Measurements from ENCODE around the gene FMNL2.

FMNL2 gene

GRCh38 chr2:152598975-152599759 lies 264.2 kb downstream of the FMNL2 start:
- Histone ChIP-seq H3K27me3 (replicated peaks; ENCODE audit: control insufficient read depth, insufficient read depth, low read length, poor library complexity, severe bottlenecking) (no peaks in the 10 kb centered on the region), H3K4me1 (ENCODE audit: control insufficient read depth, insufficient read depth, low read length, poor library complexity, severe bottlenecking) (no peaks in the 10 kb centered on the region), H3K36me3 (ENCODE audit: control insufficient read depth, insufficient read depth, low read length) (no peaks in the 10 kb centered on the region), H3K27ac (ENCODE audit: insufficient read depth, low read length, poor library complexity, severe bottlenecking) (no peak overlapping the region), H3K9me3 (ENCODE audit: control insufficient read depth, low read length) (no peaks in the 10 kb centered on the region), H3K4me3 (ENCODE audit: insufficient read depth, low read depth, low read length, poor library complexity, severe bottlenecking) (no peak overlapping the region)
- no peak for DNase-seq

- no peak for DNase-seq
- H3K4me1 ChIP-seq (ENCODE audit: control insufficient read depth, insufficient read depth, low read length, poor library complexity, severe bottlenecking): no peaks in the 10 kb centered on the region
- no peaks in the 10 kb centered on the region for H3K27me3 ChIP-seq (replicated peaks; ENCODE audit: control insufficient read depth, insufficient read depth, low read length, poor library complexity, severe bottlenecking)
- H3K4me3 ChIP-seq (ENCODE audit: insufficient read depth, low read depth, low read length, poor library complexity, severe bottlenecking): no peak overlapping the region
- no peaks in the 10 kb centered on the region for H3K9me3 ChIP-seq (ENCODE audit: control insufficient read depth, low read length)
- H3K27ac ChIP-seq (ENCODE audit: insufficient read depth, low read length, poor library complexity, severe bottlenecking): no peak overlapping the region
- H3K36me3 ChIP-seq (ENCODE audit: control insufficient read depth, insufficient read depth, low read length): no peaks in the 10 kb centered on the region
These were observed 265.2 kb downstream of the FMNL2 start for GRCh38 chr2:152600051-152600657.

- H3K4me1 ChIP-seq (ENCODE audit: control insufficient read depth, insufficient read depth, low read length, poor library complexity, severe bottlenecking): no peaks in the 10 kb centered on the region
- DNase-seq: no peak
- no peaks in the 10 kb centered on the region for H3K9me3 ChIP-seq (ENCODE audit: control insufficient read depth, low read length)
- no peak overlapping the region for H3K27ac ChIP-seq (ENCODE audit: insufficient read depth, low read length, poor library complexity, severe bottlenecking)
- H3K36me3 ChIP-seq (ENCODE audit: control insufficient read depth, insufficient read depth, low read length): no peaks in the 10 kb centered on the region
- H3K4me3 ChIP-seq (ENCODE audit: insufficient read depth, low read depth, low read length, poor library complexity, severe bottlenecking): no peak overlapping the region
- H3K27me3 ChIP-seq (replicated peaks; ENCODE audit: control insufficient read depth, insufficient read depth, low read length, poor library complexity, severe bottlenecking): no peaks in the 10 kb centered on the region
These were observed 265.7 kb downstream of the FMNL2 start for GRCh38 chr2:152600697-152601096.

GRCh38 chr2:152602750-152603149 lies 267.8 kb downstream of the FMNL2 start:
- Histone ChIP-seq H3K27me3 (replicated peaks; ENCODE audit: control insufficient read depth, insufficient read depth, low read length, poor library complexity, severe bottlenecking) (no peaks in the 10 kb centered on the region), H3K27ac (ENCODE audit: insufficient read depth, low read length, poor library complexity, severe bottlenecking) (no peak overlapping the region), H3K36me3 (ENCODE audit: control insufficient read depth, insufficient read depth, low read length) (no peaks in the 10 kb centered on the region), H3K9me3 (ENCODE audit: control insufficient read depth, low read length) (no peaks in the 10 kb centered on the region), H3K4me1 (ENCODE audit: control insufficient read depth, insufficient read depth, low read length, poor library complexity, severe bottlenecking) (no peaks in the 10 kb centered on the region), H3K4me3 (ENCODE audit: insufficient read depth, low read depth, low read length, poor library complexity, severe bottlenecking) (no peak overlapping the region)
- no peak for DNase-seq

- Histone ChIP-seq H3K4me3 (ENCODE audit: insufficient read depth, low read depth, low read length, poor library complexity, severe bottlenecking) (no peak overlapping the region), H3K4me1 (ENCODE audit: control insufficient read depth, insufficient read depth, low read length, poor library complexity, severe bottlenecking) (no peaks in the 10 kb centered on the region), H3K27ac (ENCODE audit: insufficient read depth, low read length, poor library complexity, severe bottlenecking) (no peak overlapping the region), H3K27me3 (replicated peaks; ENCODE audit: control insufficient read depth, insufficient read depth, low read length, poor library complexity, severe bottlenecking) (no peaks in the 10 kb centered on the region), H3K9me3 (ENCODE audit: control insufficient read depth, low read length) (no peaks in the 10 kb centered on the region), H3K36me3 (ENCODE audit: control insufficient read depth, insufficient read depth, low read length) (no peaks in the 10 kb centered on the region)
- DNase-seq: no peak
These were observed 268.2 kb downstream of the FMNL2 start for GRCh38 chr2:152603166-152603565.

GRCh38 chr2:152606081-152606480 lies 271.1 kb downstream of the FMNL2 start:
- no peak for DNase-seq
- H3K4me1 ChIP-seq (ENCODE audit: control insufficient read depth, insufficient read depth, low read length, poor library complexity, severe bottlenecking): no peaks in the 10 kb centered on the region
- no peaks in the 10 kb centered on the region for H3K36me3 ChIP-seq (ENCODE audit: control insufficient read depth, insufficient read depth, low read length)
- no peaks in the 10 kb centered on the region for H3K27me3 ChIP-seq (replicated peaks; ENCODE audit: control insufficient read depth, insufficient read depth, low read length, poor library complexity, severe bottlenecking)
- H3K4me3 ChIP-seq (ENCODE audit: insufficient read depth, low read depth, low read length, poor library complexity, severe bottlenecking): no peak overlapping the region
- no peaks in the 10 kb centered on the region for H3K9me3 ChIP-seq (ENCODE audit: control insufficient read depth, low read length)
- H3K27ac ChIP-seq (ENCODE audit: insufficient read depth, low read length, poor library complexity, severe bottlenecking): no peak overlapping the region

- no peak overlapping the region for H3K4me3 ChIP-seq (ENCODE audit: insufficient read depth, low read depth, low read length, poor library complexity, severe bottlenecking)
- H3K36me3 ChIP-seq (ENCODE audit: control insufficient read depth, insufficient read depth, low read length): no peaks in the 10 kb centered on the region
- no peaks in the 10 kb centered on the region for H3K9me3 ChIP-seq (ENCODE audit: control insufficient read depth, low read length)
- no peak for DNase-seq
- no peaks in the 10 kb centered on the region for H3K27me3 ChIP-seq (replicated peaks; ENCODE audit: control insufficient read depth, insufficient read depth, low read length, poor library complexity, severe bottlenecking)
- no peak overlapping the region for H3K27ac ChIP-seq (ENCODE audit: insufficient read depth, low read length, poor library complexity, severe bottlenecking)
- H3K4me1 ChIP-seq (ENCODE audit: control insufficient read depth, insufficient read depth, low read length, poor library complexity, severe bottlenecking): no peaks in the 10 kb centered on the region
These were observed 272.0 kb downstream of the FMNL2 start for GRCh38 chr2:152606941-152607340.

GRCh38 chr2:152607793-152608300 lies 272.9 kb downstream of the FMNL2 start:
- H3K4me1 ChIP-seq (ENCODE audit: control insufficient read depth, insufficient read depth, low read length, poor library complexity, severe bottlenecking): no peaks in the 10 kb centered on the region
- no peak for DNase-seq
- H3K27me3 ChIP-seq (replicated peaks; ENCODE audit: control insufficient read depth, insufficient read depth, low read length, poor library complexity, severe bottlenecking): no peaks in the 10 kb centered on the region
- H3K27ac ChIP-seq (ENCODE audit: insufficient read depth, low read length, poor library complexity, severe bottlenecking): no peak overlapping the region
- no peak overlapping the region for H3K4me3 ChIP-seq (ENCODE audit: insufficient read depth, low read depth, low read length, poor library complexity, severe bottlenecking)
- no peaks in the 10 kb centered on the region for H3K36me3 ChIP-seq (ENCODE audit: control insufficient read depth, insufficient read depth, low read length)
- no peaks in the 10 kb centered on the region for H3K9me3 ChIP-seq (ENCODE audit: control insufficient read depth, low read length)

- Histone ChIP-seq H3K27ac (ENCODE audit: insufficient read depth, low read length, poor library complexity, severe bottlenecking) (no peak overlapping the region), H3K9me3 (ENCODE audit: control insufficient read depth, low read length) (no peaks in the 10 kb centered on the region), H3K4me1 (ENCODE audit: control insufficient read depth, insufficient read depth, low read length, poor library complexity, severe bottlenecking) (no peaks in the 10 kb centered on the region), H3K36me3 (ENCODE audit: control insufficient read depth, insufficient read depth, low read length) (no peaks in the 10 kb centered on the region), H3K27me3 (replicated peaks; ENCODE audit: control insufficient read depth, insufficient read depth, low read length, poor library complexity, severe bottlenecking) (no peaks in the 10 kb centered on the region), H3K4me3 (ENCODE audit: insufficient read depth, low read depth, low read length, poor library complexity, severe bottlenecking) (no peak overlapping the region)
- no peak for DNase-seq
These were observed 274.2 kb downstream of the FMNL2 start for GRCh38 chr2:152609154-152609553.

- no peaks in the 10 kb centered on the region for H3K27me3 ChIP-seq (replicated peaks; ENCODE audit: control insufficient read depth, insufficient read depth, low read length, poor library complexity, severe bottlenecking)
- no peak for DNase-seq
- H3K9me3 ChIP-seq (ENCODE audit: control insufficient read depth, low read length): no peaks in the 10 kb centered on the region
- H3K4me1 ChIP-seq (ENCODE audit: control insufficient read depth, insufficient read depth, low read length, poor library complexity, severe bottlenecking): no peaks in the 10 kb centered on the region
- no peaks in the 10 kb centered on the region for H3K36me3 ChIP-seq (ENCODE audit: control insufficient read depth, insufficient read depth, low read length)
- H3K4me3 ChIP-seq (ENCODE audit: insufficient read depth, low read depth, low read length, poor library complexity, severe bottlenecking): no peak overlapping the region
- H3K27ac ChIP-seq (ENCODE audit: insufficient read depth, low read length, poor library complexity, severe bottlenecking): no peak overlapping the region
These were observed 274.7 kb downstream of the FMNL2 start for GRCh38 chr2:152609699-152610098.

All from effector memory CD4-positive, alpha-beta T cell (primary cell).